Body of pancreas (tissue), 4 donors: ENCODE data around the gene C11orf86. TPM values are rescaled to one million over a fixed set of nuclear protein-coding genes. Genes with fewer than 3 reads are reported as not detected.
A peak's percentile ranks its signal among the peaks of the same experiment; 100 is the strongest.
"Not testable (repeated sequence)": the region's sequence is repeated elsewhere in the genome, so short reads cannot be mapped to it uniquely, and the experiment has no call there.

Experiments
- ATAC-seq: fragments of 150-250 bp; one replicate; pipeline ENCODE4 v1.9.1; 2016
- DNase-seq, 4 donors: peaks; one replicate each; pipeline ENCODE4 v3.0.0-alpha.2; 2019
- H3K27ac ChIP-seq, 4 donors: fragments of 200-600 bp; sonication (generic); 1 replicate in 3 of 4; 2 replicates in 1 of 4; pipeline versions ENCODE4 v1.5.1 to v1.6.1; 2016 to 2019; ENCODE audit warnings: mild to moderate bottlenecking in 1 of 4, mixed read lengths in 1 of 4, moderate library complexity in 1 of 4
- H3K27me3 ChIP-seq, 2 donors: fragments of 200-600 bp; sonication (generic); one replicate each; pipeline ENCODE4 v1.6.0; 2016; ENCODE audit warnings: mild to moderate bottlenecking in 1 of 2
- H3K36me3 ChIP-seq, 2 donors: fragments of 200-600 bp; sonication (generic); replicated peaks in 1 of 2; 2 replicates each; pipeline ENCODE4 v1.5.1; 2016; ENCODE audit warnings: low read depth in 2 of 2; ENCODE audit not compliant: insufficient read depth in 1 of 2
- H3K4me1 ChIP-seq: fragments of 200-600 bp; sonication (generic); one replicate; pipeline ENCODE4 v1.6.0; 2016
- H3K4me3 ChIP-seq, 2 donors: fragments of 200-600 bp; sonication (generic); 1 replicate in 1 of 2; 2 replicates in 1 of 2; pipeline ENCODE4 v1.5.1; 2016 to 2019
- H3K9me3 ChIP-seq, 3 donors: fragments of 200-600 bp; sonication (generic); 1 replicate in 2 of 3; 2 replicates in 1 of 3; pipeline ENCODE4 v1.5.1; 2016
- POLR2A ChIP-seq, 3 donors: fragments of 450-650 bp; IDR thresholded peaks; one replicate each; pipeline ENCODE4 v1.6.1; 2016; ENCODE audit warnings: antibody characterized with exemption in 3 of 3, mild to moderate bottlenecking in 2 of 3
- WGBS, 2 donors: methylation state at CpG; one replicate each; pipeline ENCODE4 v1.1.5; 2017; 5-methylcytosine and 5-hydroxymethylcytosine counted together
- intact Hi-C: fragments of 100-400 bp; cut with DNase I; formaldehyde crosslinking; loops from one replicate; pipeline ENCODE4 v1.15.1; 2023
- total RNA-seq, 2 donors: library from RNA; depleted of rRNA; stranded (reverse); fragments of >200 nt; gene quantifications; one replicate each; pipeline ENCODE4 v1.1.0, GENCODE V29; 2016
- TF ChIP-seq, protein P1 (sequence below), 7 experiments: fragments of 450-650 bp in 4 of 7; fragments of 200-600 bp in 3 of 7; sonication (generic) in 3 of 7; IDR thresholded peaks; one replicate each; pipeline ENCODE4 v1.5.1; 2016 to 2019; ENCODE audit warnings: antibody characterized with exemption in 7 of 7

C11orf86 gene
- total RNA-seq, 2 donors from 2014 or later = not detected

GRCh38 chr11:67002921-67003411 is 27.9 kb downstream of the C11orf86 start:
- no peak overlapping the region for H3K4me3 ChIP-seq
- no peaks in the 10 kb centered on the region for H3K36me3 ChIP-seq
- H3K9me3 ChIP-seq = no peaks in the 10 kb centered on the region
- intact Hi-C loops = no loop called here
- TF ChIP-seq, protein P1, sequence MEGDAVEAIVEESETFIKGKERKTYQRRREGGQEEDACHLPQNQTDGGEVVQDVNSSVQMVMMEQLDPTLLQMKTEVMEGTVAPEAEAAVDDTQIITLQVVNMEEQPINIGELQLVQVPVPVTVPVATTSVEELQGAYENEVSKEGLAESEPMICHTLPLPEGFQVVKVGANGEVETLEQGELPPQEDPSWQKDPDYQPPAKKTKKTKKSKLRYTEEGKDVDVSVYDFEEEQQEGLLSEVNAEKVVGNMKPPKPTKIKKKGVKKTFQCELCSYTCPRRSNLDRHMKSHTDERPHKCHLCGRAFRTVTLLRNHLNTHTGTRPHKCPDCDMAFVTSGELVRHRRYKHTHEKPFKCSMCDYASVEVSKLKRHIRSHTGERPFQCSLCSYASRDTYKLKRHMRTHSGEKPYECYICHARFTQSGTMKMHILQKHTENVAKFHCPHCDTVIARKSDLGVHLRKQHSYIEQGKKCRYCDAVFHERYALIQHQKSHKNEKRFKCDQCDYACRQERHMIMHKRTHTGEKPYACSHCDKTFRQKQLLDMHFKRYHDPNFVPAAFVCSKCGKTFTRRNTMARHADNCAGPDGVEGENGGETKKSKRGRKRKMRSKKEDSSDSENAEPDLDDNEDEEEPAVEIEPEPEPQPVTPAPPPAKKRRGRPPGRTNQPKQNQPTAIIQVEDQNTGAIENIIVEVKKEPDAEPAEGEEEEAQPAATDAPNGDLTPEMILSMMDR (IDR thresholded peaks at IDR 0.05) = no peak
- TF ChIP-seq POLR2A (IDR thresholded peaks at IDR 0.05) = no peak
- WGBS, 2 donors = 68 to 79% methylated on average over 5 of the region's 5 CpGs
- H3K27ac ChIP-seq = peak overlapping the region in 3 of 4 donors; percentile 12 to 37 (median 27)
- DNase-seq (peak in 1 of 4 donors; percentile 7), ATAC-seq (no peak)
- H3K4me1 ChIP-seq = peaks cover 3% of the 10 kb centered on the region
- no peaks in the 10 kb centered on the region for H3K27me3 ChIP-seq

GRCh38 chr11:67005200-67005599 is 30.1 kb downstream of the C11orf86 start:
- 84 to 90% methylated on average over 8 of the region's 8 CpGs for WGBS, 2 donors
- H3K4me3 ChIP-seq, DNase-seq, H3K4me1 ChIP-seq, ATAC-seq, H3K36me3 ChIP-seq, intact Hi-C loops, H3K27ac ChIP-seq, H3K9me3 ChIP-seq, H3K27me3 ChIP-seq: not testable (repeated sequence)

- peak in 2 of 4 donors; percentile 14 to 25 for DNase-seq
- Histone ChIP-seq H3K36me3 (no peaks in the 10 kb centered on the region), H3K27me3 (no peaks in the 10 kb centered on the region), H3K4me1 (peaks cover 3% of the 10 kb centered on the region), H3K27ac (no peak overlapping the region), H3K4me3 (no peak overlapping the region), H3K9me3 (no peaks in the 10 kb centered on the region)
- WGBS, 2 donors = 82 to 88% methylated on average over 13 to 14 of the region's 14 CpGs
- ATAC-seq = no peak
- no peak for TF ChIP-seq POLR2A (IDR thresholded peaks at IDR 0.05)
- TF ChIP-seq, protein P1 (IDR thresholded peaks at IDR 0.05) = no peak
- intact Hi-C loops = no loop called here
Measured at GRCh38 chr11:67006029-67006884, 31.2 kb downstream of the C11orf86 start.

GRCh38 chr11:67007126-67007525 is 32.0 kb downstream of the C11orf86 start:
- no peak overlapping the region for H3K27ac ChIP-seq
- TF ChIP-seq, protein P1 (IDR thresholded peaks at IDR 0.05) = no peak
- no peak for TF ChIP-seq POLR2A (IDR thresholded peaks at IDR 0.05)
- no peak for ATAC-seq
- H3K4me1 ChIP-seq = peaks cover 3% of the 10 kb centered on the region
- WGBS, 2 donors = 93 to 94% methylated on average over 7 of the region's 7 CpGs
- H3K36me3 ChIP-seq = no peaks in the 10 kb centered on the region
- no peak for DNase-seq
- no peak overlapping the region for H3K4me3 ChIP-seq
- intact Hi-C loops = no loop called here
- no peaks in the 10 kb centered on the region for H3K9me3 ChIP-seq
- no peaks in the 10 kb centered on the region for H3K27me3 ChIP-seq

- no peaks in the 10 kb centered on the region for H3K36me3 ChIP-seq
- 72 to 76% methylated on average over 6 to 7 of the region's 7 CpGs for WGBS, 2 donors
- DNase-seq = no peak
- no peak for TF ChIP-seq POLR2A (IDR thresholded peaks at IDR 0.05)
- TF ChIP-seq, protein P1 (IDR thresholded peaks at IDR 0.05) = no peak
- no peaks in the 10 kb centered on the region for H3K9me3 ChIP-seq
- ATAC-seq = no peak
- H3K4me3 ChIP-seq = no peak overlapping the region
- H3K4me1 ChIP-seq = no peaks in the 10 kb centered on the region
- intact Hi-C loops = no loop called here
- no peak overlapping the region for H3K27ac ChIP-seq
- no peaks in the 10 kb centered on the region for H3K27me3 ChIP-seq
Measured at GRCh38 chr11:67010296-67010905, 35.3 kb downstream of the C11orf86 start.
